OCI-LY7 (cell line): ENCODE results near the gene TCAIM. TPM values are rescaled to one million over a fixed set of nuclear protein-coding genes. Genes with fewer than 3 reads are reported as not detected.
"Not testable (repeated sequence)": the region's sequence is repeated elsewhere in the genome, so short reads cannot be mapped to it uniquely, and the experiment has no call there.

Source experiments
- BruUV-seq: library from RNA; stranded (reverse); fragments of 400-500 nt; replicated peaks from 2 replicates; lab custom pipeline; 2021; lab: Mats Ljungman, UMichigan
- CTCF ChIA-PET: fragments of 300-600 bp; sonication (Branson Sonifier 250); formaldehyde crosslinking; loops from one replicate; lab custom pipeline; 2022; ENCODE audit warnings: antibody characterized with exemption; ENCODE audit not compliant: unreplicated experiment; lab: Charles Lee
- POLR2A ChIA-PET: fragments of 300-600 bp; sonication (Branson Sonifier 250); formaldehyde crosslinking; loops from one replicate; lab custom pipeline; 2022; ENCODE audit warnings: antibody characterized with exemption; lab: Charles Lee
- DNase-seq: peaks from one replicate; pipeline ENCODE4 v3.0.0-alpha.2; 2015; ENCODE audit warnings: low spot score
- H2AFZ ChIP-seq: fragments of 200-600 bp; sonication (generic), shearing (Covaris generic); 2 replicates; pipeline ENCODE4 v1.6.1; 2014; ENCODE audit warnings: mild to moderate bottlenecking, antibody characterized with exemption, low read length, moderate library complexity
- H3K27ac ChIP-seq: fragments of 200-600 bp; sonication (generic); 2 replicates; pipeline ENCODE4 v1.5.1; 2014; ENCODE audit warnings: mixed run types, low read depth, mild to moderate bottlenecking, moderate library complexity, low read length, inconsistent platforms; ENCODE audit not compliant: poor library complexity, severe bottlenecking
- H3K36me3 ChIP-seq: fragments of 200-600 bp; sonication (generic); 2 replicates; pipeline ENCODE4 v1.6.1; 2014; ENCODE audit warnings: mild to moderate bottlenecking, antibody characterized with exemption, low read length, moderate library complexity, mixed read lengths; ENCODE audit not compliant: insufficient read depth
- H3K4me1 ChIP-seq: fragments of 200-600 bp; sonication (generic); 2 replicates; pipeline ENCODE4 v1.5.1; 2014; ENCODE audit warnings: mild to moderate bottlenecking, low read length; ENCODE audit not compliant: insufficient read depth, poor library complexity, severe bottlenecking
- H3K4me2 ChIP-seq: fragments of 200-600 bp; sonication (generic); 2 replicates; pipeline ENCODE4 v1.6.1; 2014; ENCODE audit warnings: mild to moderate bottlenecking, low read length
- H3K4me3 ChIP-seq: fragments of 200-600 bp; sonication (generic); 2 replicates; pipeline ENCODE4 v1.5.1; 2014; ENCODE audit warnings: mild to moderate bottlenecking, low read depth, low read length; ENCODE audit not compliant: poor library complexity, severe bottlenecking
- H3K79me2 ChIP-seq: fragments of 200-600 bp; sonication (generic); 2 replicates; pipeline ENCODE4 v1.6.1; 2016; ENCODE audit warnings: low read depth, mild to moderate bottlenecking, low read length, moderate library complexity, mixed read lengths; ENCODE audit not compliant: insufficient read depth
- H3K9me2 ChIP-seq: fragments of 200-600 bp; sonication (generic); 2 replicates; pipeline ENCODE4 v1.6.1; 2016; ENCODE audit warnings: mild to moderate bottlenecking, low read length, mixed read lengths; ENCODE audit not compliant: insufficient read depth
- H3K9me3 ChIP-seq: fragments of 200-600 bp; sonication (generic); 2 replicates; pipeline ENCODE4 v1.6.1; 2014; ENCODE audit warnings: mild to moderate bottlenecking, mixed run types, low read length, mixed read lengths
- H4K20me1 ChIP-seq: fragments of 200-600 bp; sonication (generic); 2 replicates; pipeline ENCODE4 v1.6.1; 2014; ENCODE audit warnings: mild to moderate bottlenecking, antibody characterized with exemption, low read length, moderate library complexity, mixed read lengths; ENCODE audit not compliant: insufficient read depth
- EZH2phosphoT487 ChIP-seq: fragments of 200-600 bp; sonication (generic); IDR thresholded peaks from 2 replicates; pipeline ENCODE4 v1.6.1; 2018; ENCODE audit warnings: low read depth, borderline replicate concordance, mild to moderate bottlenecking, mixed run types, antibody characterized with exemption, low read length, moderate library complexity, mixed read lengths
- intact Hi-C: fragments of 100-400 bp; cut with micrococcal nuclease; formaldehyde crosslinking; loops from one replicate; pipeline ENCODE4 v1.10.0; 2022; ENCODE audit not compliant: unreplicated experiment
- total RNA-seq, 2 experiments: library from RNA; depleted of rRNA in 1 of 2; stranded (reverse); fragments of >200 nt in 1 of 2; shearing (Covaris generic) in 1 of 2; gene quantifications; 2 replicates each; pipeline ENCODE4 v1.2.3, GENCODE V29; 2014 to 2022
- TF ChIP-seq, protein P1 (sequence below): fragments of 200-600 bp; sonication (generic); conservative IDR thresholded peaks from 2 replicates; pipeline ENCODE4 v1.5.1; 2014; ENCODE audit warnings: mild to moderate bottlenecking, antibody characterized with exemption, low read length, moderate library complexity, mixed read lengths

TCAIM gene
- total RNA-seq, 2 experiments from 2014 or later = 15.2 to 24.0 TPM

GRCh38 chr3:44396200-44397171 lies 57.9 kb downstream of the TCAIM start:
- CTCF ChIA-PET = no interaction called here
- no TSS peak for BruUV-seq
- Histone ChIP-seq H3K36me3 (no peaks in the 10 kb centered on the region), H3K9me2 (no peaks in the 10 kb centered on the region), H3K9me3 (no peaks in the 10 kb centered on the region), H3K4me2 (no peak overlapping the region), H3K4me1 (no peaks in the 10 kb centered on the region), H3K4me3 (no peak overlapping the region), H2AFZ (no peak overlapping the region), H3K79me2 (no peaks in the 10 kb centered on the region), H4K20me1 (no peaks in the 10 kb centered on the region), H3K27ac (no peak overlapping the region)
- TF ChIP-seq, protein P1, sequence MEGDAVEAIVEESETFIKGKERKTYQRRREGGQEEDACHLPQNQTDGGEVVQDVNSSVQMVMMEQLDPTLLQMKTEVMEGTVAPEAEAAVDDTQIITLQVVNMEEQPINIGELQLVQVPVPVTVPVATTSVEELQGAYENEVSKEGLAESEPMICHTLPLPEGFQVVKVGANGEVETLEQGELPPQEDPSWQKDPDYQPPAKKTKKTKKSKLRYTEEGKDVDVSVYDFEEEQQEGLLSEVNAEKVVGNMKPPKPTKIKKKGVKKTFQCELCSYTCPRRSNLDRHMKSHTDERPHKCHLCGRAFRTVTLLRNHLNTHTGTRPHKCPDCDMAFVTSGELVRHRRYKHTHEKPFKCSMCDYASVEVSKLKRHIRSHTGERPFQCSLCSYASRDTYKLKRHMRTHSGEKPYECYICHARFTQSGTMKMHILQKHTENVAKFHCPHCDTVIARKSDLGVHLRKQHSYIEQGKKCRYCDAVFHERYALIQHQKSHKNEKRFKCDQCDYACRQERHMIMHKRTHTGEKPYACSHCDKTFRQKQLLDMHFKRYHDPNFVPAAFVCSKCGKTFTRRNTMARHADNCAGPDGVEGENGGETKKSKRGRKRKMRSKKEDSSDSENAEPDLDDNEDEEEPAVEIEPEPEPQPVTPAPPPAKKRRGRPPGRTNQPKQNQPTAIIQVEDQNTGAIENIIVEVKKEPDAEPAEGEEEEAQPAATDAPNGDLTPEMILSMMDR = no peak
- no peak for DNase-seq
- POLR2A ChIA-PET = interaction anchor here (0.6 to 0.7 kb wide), 2 partner anchors 14 to 305 kb away, joined by 3 read pairs; no protein-coding TSS in a partner anchor
- intact Hi-C loops = no loop called here

DNA sequence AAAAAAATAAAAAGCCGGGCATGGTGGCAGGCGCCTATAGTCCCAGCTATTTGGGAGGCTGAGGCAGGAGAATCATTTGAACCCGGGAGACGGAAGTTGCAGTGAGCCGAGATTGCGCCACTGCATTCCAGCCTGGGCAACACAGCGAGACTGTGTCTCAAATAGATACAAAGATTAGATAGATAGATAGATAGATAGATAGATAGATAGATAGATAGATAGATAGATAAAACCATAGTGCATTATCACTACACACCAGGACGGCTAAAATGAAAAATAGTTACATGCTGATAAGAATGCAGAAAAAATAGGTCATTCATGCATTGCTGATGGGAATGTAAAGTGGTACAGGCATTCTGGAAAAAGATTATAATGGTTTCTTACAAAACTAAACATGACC lies 59.7 kb downstream of the TCAIM start:
- DNase-seq, H3K4me1 ChIP-seq, H3K9me3 ChIP-seq, H3K4me3 ChIP-seq, BruUV-seq, H3K9me2 ChIP-seq, CTCF ChIA-PET, intact Hi-C loops, H4K20me1 ChIP-seq, H2AFZ ChIP-seq, H3K79me2 ChIP-seq, POLR2A ChIA-PET, H3K27ac ChIP-seq, H3K36me3 ChIP-seq, H3K4me2 ChIP-seq: not testable (repeated sequence)

- BruUV-seq = no TSS peak
- no peak overlapping the region for H3K4me2 ChIP-seq
- H2AFZ ChIP-seq = no peak overlapping the region
- no peaks in the 10 kb centered on the region for H4K20me1 ChIP-seq
- no peak overlapping the region for H3K27ac ChIP-seq
- ChIA-PET POLR2A (interaction anchor here (0.6 kb wide), 1 partner anchor 604 kb away, joined by 4 read pairs; no protein-coding TSS in a partner anchor), CTCF (no interaction called here)
- H3K4me1 ChIP-seq = no peaks in the 10 kb centered on the region
- H3K79me2 ChIP-seq = no peaks in the 10 kb centered on the region
- no peak for DNase-seq
- intact Hi-C loops = no loop called here
- H3K36me3 ChIP-seq = no peaks in the 10 kb centered on the region
- no peaks in the 10 kb centered on the region for H3K9me3 ChIP-seq
- TF ChIP-seq EZH2phosphoT487 = no peak
- TF ChIP-seq, protein P1 = no peak
- no peak overlapping the region for H3K4me3 ChIP-seq
- no peaks in the 10 kb centered on the region for H3K9me2 ChIP-seq
Measured at GRCh38 chr3:44398853-44399252, 60.3 kb downstream of the TCAIM start.
